GM12878 (cell line): Measurements from ENCODE around the gene RAB44. TPM values are rescaled to one million over a fixed set of nuclear protein-coding genes. Genes with fewer than 3 reads are reported as not detected.

Source experiments
- ATAC-seq: fragments of 200-7000 bp; cut with Tn5 transposase; 3 replicates; pipeline ENCODE4 v1.9.1; 2020; ENCODE audit warnings: mild to moderate bottlenecking, moderate library complexity
- BruUV-seq: library from RNA; stranded (reverse); fragments of 400-500 nt; replicated peaks from 2 replicates; lab custom pipeline; 2021; lab: Mats Ljungman, UMichigan
- CTCF ChIA-PET: fragments of 300-600 bp; sonication (Branson Sonifier 250); formaldehyde crosslinking; extraction: SDS; loops from one replicate; lab custom pipeline; 2021; ENCODE audit warnings: inconsistent platforms; lab: Yijun Ruan, JAX
- POLR2A ChIA-PET: fragments of 350-600 bp; formaldehyde crosslinking; extraction: SDS; loops from one replicate; lab custom pipeline; 2021; ENCODE audit warnings: inconsistent platforms; lab: Charles Lee
- RAD21 ChIA-PET: fragments of 300-600 bp; sonication (Branson Sonifier 250); formaldehyde crosslinking; loops from one replicate; lab custom pipeline; 2023; ENCODE audit warnings: antibody characterized with exemption; ENCODE audit not compliant: unreplicated experiment; lab: Charles Lee
- SMC1A ChIA-PET: fragments of 300-600 bp; sonication (Branson Sonifier 250); formaldehyde crosslinking; loops from one replicate; lab custom pipeline; 2023; ENCODE audit not compliant: unreplicated experiment, uncharacterized antibody; lab: Charles Lee
- DNase-seq: peaks from one replicate; pipeline ENCODE4 v3.0.0-alpha.2; 2011; ENCODE audit warnings: low read depth, low spot score
- FAIRE-seq: peaks from 3 replicates; lab custom pipeline; 2011; peaks lifted over from hg19 to GRCh38; lab: Jason Lieb, UNC
- H2AFZ ChIP-seq: 2 replicates; pipeline ENCODE4 v1.6.0; 2011; ENCODE audit warnings: low read depth, low read length, control low read depth; ENCODE audit not compliant: control insufficient read depth
- H3K27ac ChIP-seq: 2 replicates; pipeline ENCODE4 v1.5.1; 2011; ENCODE audit warnings: control low read depth; ENCODE audit not compliant: control insufficient read depth, insufficient read depth
- H3K27me3 ChIP-seq, 2 experiments: replicated peaks in 1 of 2; 2 replicates each; pipeline versions ENCODE4 v1.6.0 to v1.6.1; 2011; ENCODE audit warnings: low read length in 1 of 2; ENCODE audit not compliant: control insufficient read depth in 2 of 2, insufficient read depth in 2 of 2
- H3K36me3 ChIP-seq, 2 experiments: 2 replicates each; pipeline ENCODE4 v1.5.1; 2011; ENCODE audit warnings: low read length in 1 of 2; ENCODE audit not compliant: control insufficient read depth in 2 of 2, insufficient read depth in 2 of 2
- H3K4me1 ChIP-seq: 2 replicates; pipeline ENCODE4 v1.6.1; 2011; ENCODE audit warnings: mild to moderate bottlenecking, low read length, moderate library complexity, mixed read lengths; ENCODE audit not compliant: control insufficient read depth, insufficient read depth
- H3K4me2 ChIP-seq: 2 replicates; pipeline ENCODE4 v1.6.0; 2011; ENCODE audit warnings: control low read depth; ENCODE audit not compliant: control insufficient read depth, insufficient read depth
- H3K4me3 ChIP-seq: fragments of 200-600 bp; sonication (generic); 2 replicates; pipeline ENCODE4 v1.5.1; 2016
- H3K79me2 ChIP-seq: 2 replicates; pipeline ENCODE4 v1.6.0; 2011; ENCODE audit warnings: low read length; ENCODE audit not compliant: control insufficient read depth, insufficient read depth
- H3K9ac ChIP-seq: 2 replicates; pipeline ENCODE4 v1.8.0; 2011; ENCODE audit warnings: low read length, control low read depth, mixed read lengths; ENCODE audit not compliant: control insufficient read depth, insufficient read depth
- H3K9me3 ChIP-seq: replicated peaks from 3 replicates; pipeline ENCODE4 v1.5.1; 2011; ENCODE audit warnings: mild to moderate bottlenecking, low read length; ENCODE audit not compliant: control insufficient read depth, insufficient read depth
- H4K20me1 ChIP-seq: 2 replicates; pipeline ENCODE4 v1.6.0; 2011; ENCODE audit not compliant: control insufficient read depth, insufficient read depth
- BCL3 ChIP-seq: IDR thresholded peaks from 2 replicates; pipeline ENCODE4 v1.6.1; 2011; ENCODE audit warnings: borderline replicate concordance, low read depth, mild to moderate bottlenecking, moderate library complexity, low read length; ENCODE audit not compliant: insufficient read depth, poor library complexity, severe bottlenecking
- BRCA1 ChIP-seq: IDR thresholded peaks from 2 replicates; pipeline ENCODE4 v1.6.1; 2011; ENCODE audit warnings: low read depth, low read length, improper control_type of control experiment
- CHD2 ChIP-seq: IDR thresholded peaks from 2 replicates; pipeline ENCODE4 v1.6.1; 2011; ENCODE audit warnings: low read depth, low read length, improper control_type of control experiment, borderline replicate concordance
- GABPA ChIP-seq: IDR thresholded peaks from 2 replicates; pipeline ENCODE4 v1.6.1; 2014; ENCODE audit warnings: antibody characterized with exemption, low read depth, mild to moderate bottlenecking, inconsistent platforms
- GATAD2B ChIP-seq: fragments of 450-650 bp; conservative IDR thresholded peaks from 2 replicates; pipeline ENCODE4 v1.6.1; 2017; ENCODE audit warnings: low read depth, mild to moderate bottlenecking, moderate library complexity
- MTA2 ChIP-seq: fragments of 450-650 bp; IDR thresholded peaks from 2 replicates; pipeline ENCODE4 v1.6.1; 2016; ENCODE audit warnings: low read depth, mild to moderate bottlenecking, moderate library complexity
- NFYA ChIP-seq: IDR thresholded peaks from 2 replicates; pipeline ENCODE4 v1.6.1; 2011; ENCODE audit warnings: low read depth, mild to moderate bottlenecking, low read length, improper control_type of control experiment, borderline replicate concordance
- NR2F1 ChIP-seq: fragments of 450-650 bp; conservative IDR thresholded peaks from 2 replicates; pipeline ENCODE4 v1.6.1; 2017; ENCODE audit warnings: mild to moderate bottlenecking
- NRF1 ChIP-seq: conservative IDR thresholded peaks from 2 replicates; pipeline ENCODE4 v1.6.1; 2011; ENCODE audit warnings: mild to moderate bottlenecking, low read depth, low read length, improper control_type of control experiment
- PML ChIP-seq: IDR thresholded peaks from 2 replicates; pipeline ENCODE4 v1.6.1; 2012; ENCODE audit warnings: low read length, inconsistent platforms
- RBBP5 ChIP-seq: fragments of 200-600 bp; sonication (generic); conservative IDR thresholded peaks from 2 replicates; pipeline ENCODE4 v1.6.1; 2016
- TARDBP ChIP-seq: IDR thresholded peaks from 2 replicates; pipeline ENCODE4 v1.6.1; 2016; ENCODE audit warnings: borderline replicate concordance
- ZSCAN29 ChIP-seq: fragments of 450-650 bp; IDR thresholded peaks from 2 replicates; pipeline ENCODE4 v1.6.1; 2017; ENCODE audit warnings: mild to moderate bottlenecking, moderate library complexity
- WGBS: methylation state at CpG from one replicate; pipeline ENCODE4 v1.1.6; 2016; ENCODE audit warnings: low lambda C conversion rate; ENCODE audit not compliant: insufficient replicate concordance, insufficient coverage; ENCODE audit errors: missing lambda C conversion rate; 5-methylcytosine and 5-hydroxymethylcytosine counted together
- in situ Hi-C: fragments of 300-500 bp; cut with MboI; formaldehyde crosslinking; loops from 9 replicates; pipeline ENCODE4 v1.14.3; 2018; ENCODE audit warnings: mixed read lengths
- intact Hi-C: fragments of 100-400 bp; cut with micrococcal nuclease; formaldehyde crosslinking; loops from one replicate; pipeline ENCODE4 v1.14.2; 2022; ENCODE audit not compliant: unreplicated experiment
- polyA plus RNA-seq, 11 experiments: library from polyadenylated mRNA; depleted of rRNA in 4 of 11; unstranded in 6 of 11; stranded (reverse) in 5 of 11; fragments of >200 nt; fragmentation: Nextera tagmentation in 4 of 11; fragmentation: Illumina TruSeq in 1 of 11; extraction: Ambion mirVana in 4 of 11; extraction: Trizol in 1 of 11; gene quantifications; 1 replicate in 1 of 11; 2 replicates in 10 of 11; pipeline versions ENCODE4 v1.2.1 to v1.2.3, GENCODE V29; 2011 to 2016; ENCODE audit warnings: inconsistent platforms in 2 of 11, missing spikeins in 2 of 11, low read depth in 1 of 11
- total RNA-seq, 4 experiments: library from RNA; depleted of rRNA in 3 of 4; stranded (reverse); fragments of >200 nt in 3 of 4; fragmentation: Illumina TruSeq in 1 of 4; extraction: Trizol in 1 of 4; gene quantifications; 2 replicates each; pipeline versions ENCODE4 v1.2.1 to v1.2.3, GENCODE V29; 2013 to 2021
- TF ChIP-seq, protein P1 (sequence below): fragments of 450-650 bp; IDR thresholded peaks from 2 replicates; pipeline ENCODE4 v1.6.1; 2017; ENCODE audit warnings: mild to moderate bottlenecking, moderate library complexity
- TF ChIP-seq, protein P2 (sequence below): fragments of 450-650 bp; IDR thresholded peaks from 2 replicates; pipeline ENCODE4 v1.6.1; 2017; ENCODE audit warnings: borderline replicate concordance

The RAB44 gene
- total and polyA plus RNA-seq, 10 of the 15 experiments (the other 5 are each of a cell fraction or from before 2014, with no cell fraction given), result 0.01 to 0.08 (median 0.05) TPM; not detected in 2

- ChIA-PET CTCF (interaction anchor here (0.7 to 15.9 kb wide), 36 partner anchors 8 to 444 kb away, joined by 3 to 330 read pairs (median 5); partner anchors contain the start of genes C6orf89 and PPIL1), POLR2A (interaction anchor here (0.7 to 1.6 kb wide), 4 partner anchors 18 to 406 kb away, joined by 3 to 6 read pairs (median 4); no protein-coding TSS in a partner anchor), RAD21 (interaction anchor here (0.5 to 7.2 kb wide), 20 partner anchors 9 to 1455 kb away, joined by 3 to 102 read pairs (median 4); partner anchors contain the start of gene PPIL1), SMC1A (interaction anchor here (0.8 to 9.7 kb wide), 12 partner anchors 18 to 445 kb away, joined by 3 to 120 read pairs (median 8); no protein-coding TSS in a partner anchor)
- Histone ChIP-seq H2AFZ (peak overlapping the region; percentile 4; the same call in 1 of the 2 replicates), H4K20me1 (no peaks in the 10 kb centered on the region; the same call in 1 of the 2 replicates), H3K27ac (no peak overlapping the region), H3K4me2 (no peak overlapping the region), H3K9ac (no peak overlapping the region), H3K79me2 (no peaks in the 10 kb centered on the region), H3K4me3 (no peak overlapping the region), H3K4me1 (peaks cover 17% of the 10 kb centered on the region), H3K27me3 (no peaks in the 10 kb centered on the region), H3K36me3 (no peaks in the 10 kb centered on the region; a peak in 1 of 4 replicates), H3K9me3 (no peaks in the 10 kb centered on the region)
- DNase-seq, result no peak
- no peak for ATAC-seq
- no peak for FAIRE-seq
- no TSS peak for BruUV-seq
- whole genome bisulfite sequencing, result 63% methylated on average over 10 of the region's 10 CpGs
- intact Hi-C loops (loop anchor here (10.0 kb wide), 1 partner anchor 410 kb away; the partner anchor contains the start of gene PIM1), in situ Hi-C loops (loop anchor here (5.0 to 10.0 kb wide), 3 partner anchors 247 to 447 kb away; partner anchors contain the start of gene PIM1)
- TF ChIP-seq BRCA1 (no peak), ZSCAN29 (no peak), GABPA (no peak), TARDBP (no peak), BCL3 (no peak), NR2F1 (no peak), GATAD2B (no peak), NRF1 (no peak), MTA2 (no peak), PML (no peak), NFYA (no peak), CHD2 (no peak), RBBP5 (no peak)
- TF ChIP-seq, protein P1, sequence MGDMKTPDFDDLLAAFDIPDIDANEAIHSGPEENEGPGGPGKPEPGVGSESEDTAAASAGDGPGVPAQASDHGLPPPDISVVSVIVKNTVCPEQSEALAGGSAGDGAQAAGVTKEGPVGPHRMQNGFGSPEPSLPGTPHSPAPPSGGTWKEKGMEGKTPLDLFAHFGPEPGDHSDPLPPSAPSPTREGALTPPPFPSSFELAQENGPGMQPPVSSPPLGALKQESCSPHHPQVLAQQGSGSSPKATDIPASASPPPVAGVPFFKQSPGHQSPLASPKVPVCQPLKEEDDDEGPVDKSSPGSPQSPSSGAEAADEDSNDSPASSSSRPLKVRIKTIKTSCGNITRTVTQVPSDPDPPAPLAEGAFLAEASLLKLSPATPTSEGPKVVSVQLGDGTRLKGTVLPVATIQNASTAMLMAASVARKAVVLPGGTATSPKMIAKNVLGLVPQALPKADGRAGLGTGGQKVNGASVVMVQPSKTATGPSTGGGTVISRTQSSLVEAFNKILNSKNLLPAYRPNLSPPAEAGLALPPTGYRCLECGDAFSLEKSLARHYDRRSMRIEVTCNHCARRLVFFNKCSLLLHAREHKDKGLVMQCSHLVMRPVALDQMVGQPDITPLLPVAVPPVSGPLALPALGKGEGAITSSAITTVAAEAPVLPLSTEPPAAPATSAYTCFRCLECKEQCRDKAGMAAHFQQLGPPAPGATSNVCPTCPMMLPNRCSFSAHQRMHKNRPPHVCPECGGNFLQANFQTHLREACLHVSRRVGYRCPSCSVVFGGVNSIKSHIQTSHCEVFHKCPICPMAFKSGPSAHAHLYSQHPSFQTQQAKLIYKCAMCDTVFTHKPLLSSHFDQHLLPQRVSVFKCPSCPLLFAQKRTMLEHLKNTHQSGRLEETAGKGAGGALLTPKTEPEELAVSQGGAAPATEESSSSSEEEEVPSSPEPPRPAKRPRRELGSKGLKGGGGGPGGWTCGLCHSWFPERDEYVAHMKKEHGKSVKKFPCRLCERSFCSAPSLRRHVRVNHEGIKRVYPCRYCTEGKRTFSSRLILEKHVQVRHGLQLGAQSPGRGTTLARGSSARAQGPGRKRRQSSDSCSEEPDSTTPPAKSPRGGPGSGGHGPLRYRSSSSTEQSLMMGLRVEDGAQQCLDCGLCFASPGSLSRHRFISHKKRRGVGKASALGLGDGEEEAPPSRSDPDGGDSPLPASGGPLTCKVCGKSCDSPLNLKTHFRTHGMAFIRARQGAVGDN, result no peak
- TF ChIP-seq, protein P2, sequence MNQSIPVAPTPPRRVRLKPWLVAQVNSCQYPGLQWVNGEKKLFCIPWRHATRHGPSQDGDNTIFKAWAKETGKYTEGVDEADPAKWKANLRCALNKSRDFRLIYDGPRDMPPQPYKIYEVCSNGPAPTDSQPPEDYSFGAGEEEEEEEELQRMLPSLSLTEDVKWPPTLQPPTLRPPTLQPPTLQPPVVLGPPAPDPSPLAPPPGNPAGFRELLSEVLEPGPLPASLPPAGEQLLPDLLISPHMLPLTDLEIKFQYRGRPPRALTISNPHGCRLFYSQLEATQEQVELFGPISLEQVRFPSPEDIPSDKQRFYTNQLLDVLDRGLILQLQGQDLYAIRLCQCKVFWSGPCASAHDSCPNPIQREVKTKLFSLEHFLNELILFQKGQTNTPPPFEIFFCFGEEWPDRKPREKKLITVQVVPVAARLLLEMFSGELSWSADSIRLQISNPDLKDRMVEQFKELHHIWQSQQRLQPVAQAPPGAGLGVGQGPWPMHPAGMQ, result no peak
Measured at GRCh38 chr6:36765190-36765589, 67.6 kb downstream of the RAB44 start.
